HG03159 (cell line): ENCODE results near the gene CSNK1G2.

Source experiments
- ATAC-seq: cut with Tn5 transposase; IDR thresholded peaks from one replicate; pipeline ENCODE4 v1.9.1; 2021; ENCODE audit warnings: mild to moderate bottlenecking, moderate library complexity; ENCODE audit not compliant: unreplicated experiment

Gene CSNK1G2

DNA sequence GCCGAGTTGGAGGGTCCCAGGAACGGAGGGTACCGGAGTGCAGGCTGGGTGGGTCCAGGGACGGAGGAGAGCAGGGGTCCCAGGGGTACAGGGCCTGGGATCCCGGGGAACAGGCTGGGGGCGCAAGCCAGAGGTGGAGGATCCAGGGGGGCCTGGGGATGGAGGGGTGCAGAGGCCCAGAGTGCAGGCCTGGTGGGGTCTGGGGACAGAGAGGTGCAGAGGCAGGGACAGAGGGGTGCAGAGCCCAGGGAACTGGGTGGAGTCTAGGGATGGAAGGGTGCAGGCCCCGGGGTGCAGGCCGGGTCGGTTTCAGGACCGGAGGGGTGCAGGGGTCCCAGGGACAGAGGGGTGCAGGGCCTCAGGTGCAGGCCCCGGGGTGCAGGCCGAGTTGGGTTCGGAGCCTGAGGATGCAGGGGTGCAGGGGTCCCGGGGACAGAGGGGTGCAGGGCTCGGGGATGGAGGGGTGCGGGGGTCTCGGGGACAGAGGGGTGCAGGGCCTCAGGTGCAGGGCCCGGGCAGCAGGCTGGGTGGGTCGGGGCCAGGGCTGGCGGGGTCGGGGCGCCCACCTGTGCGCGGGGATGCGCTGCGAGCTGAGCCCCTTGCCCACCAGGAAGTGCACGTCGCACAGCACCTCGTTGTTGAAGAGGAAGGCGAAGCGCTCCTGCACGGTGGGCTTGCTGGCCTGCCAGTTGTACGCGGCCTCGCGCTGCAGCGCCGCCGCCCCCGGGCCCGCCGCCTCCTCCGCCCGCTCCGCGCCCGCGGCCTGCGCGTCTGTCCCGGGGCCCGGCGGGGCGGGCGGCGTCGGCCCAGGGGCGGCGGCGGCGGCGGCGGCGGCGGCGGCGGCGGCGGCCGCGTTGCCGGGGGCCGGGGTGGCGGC is 74.0 kb downstream of the CSNK1G2 start:
- ATAC-seq = no peak

DNA sequence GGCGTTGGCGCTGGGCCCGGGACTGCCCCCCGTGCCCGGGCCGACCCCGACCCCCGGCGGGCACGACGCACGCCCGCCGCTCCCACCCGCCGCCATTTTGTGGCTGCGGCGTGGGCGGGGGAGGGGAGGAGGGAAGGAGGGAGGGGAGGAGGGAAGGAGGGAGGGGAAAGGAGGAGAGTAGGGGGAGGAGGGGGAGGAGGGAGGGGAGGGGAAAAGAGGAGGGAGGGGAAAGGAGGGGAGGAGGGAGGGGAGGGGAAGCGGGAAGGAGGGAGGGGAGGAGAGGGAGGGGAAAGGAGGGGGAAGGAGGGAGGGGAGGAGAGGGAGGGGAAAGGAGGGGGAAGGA is 74.6 kb downstream of the CSNK1G2 start, which contains the start of gene BTBD2:
Gene BTBD2, minus strand, starts transcription at position 107 of the 343 bp plus-strand sequence. Its CDS starts 11 bp downstream, at position 96.
- no peak for ATAC-seq

DNA sequence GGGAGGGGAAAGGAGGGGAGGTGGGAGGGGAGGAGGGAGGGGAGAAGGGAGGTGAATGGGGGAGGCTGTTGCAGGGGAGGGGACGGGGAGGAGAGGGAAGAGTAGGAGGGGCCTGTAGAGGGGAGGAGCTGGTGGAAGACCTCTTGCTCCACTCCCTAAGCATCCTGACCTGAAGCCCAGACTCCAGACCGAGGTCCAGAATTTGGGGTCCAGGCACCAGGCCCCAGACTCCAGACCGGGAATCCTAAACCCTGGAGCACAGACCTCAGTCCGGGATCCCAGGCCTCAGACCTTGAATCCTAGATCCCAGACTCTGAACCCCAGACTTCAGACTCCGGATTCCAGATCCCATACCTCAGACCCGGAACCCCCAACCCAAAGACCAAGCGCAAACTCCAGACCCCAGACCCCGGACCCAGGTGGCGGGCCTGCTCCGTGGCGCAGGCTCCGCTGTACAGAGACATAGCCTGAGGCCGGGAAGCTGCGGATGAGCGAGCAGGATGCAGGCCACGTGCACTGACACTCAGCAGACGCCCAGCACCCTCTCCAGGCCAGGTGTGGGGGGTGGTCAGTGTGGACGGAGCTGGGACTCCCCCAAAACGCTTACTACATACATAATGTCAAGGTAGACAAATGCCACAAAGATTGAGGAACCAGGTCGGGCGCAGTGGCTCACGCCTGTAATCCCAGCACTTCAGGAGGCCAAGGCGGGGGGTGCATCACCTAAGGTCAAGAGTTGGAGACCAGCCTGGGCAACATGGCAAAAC is 75.3 kb downstream of the CSNK1G2 start:
- ATAC-seq = no peak

DNA sequence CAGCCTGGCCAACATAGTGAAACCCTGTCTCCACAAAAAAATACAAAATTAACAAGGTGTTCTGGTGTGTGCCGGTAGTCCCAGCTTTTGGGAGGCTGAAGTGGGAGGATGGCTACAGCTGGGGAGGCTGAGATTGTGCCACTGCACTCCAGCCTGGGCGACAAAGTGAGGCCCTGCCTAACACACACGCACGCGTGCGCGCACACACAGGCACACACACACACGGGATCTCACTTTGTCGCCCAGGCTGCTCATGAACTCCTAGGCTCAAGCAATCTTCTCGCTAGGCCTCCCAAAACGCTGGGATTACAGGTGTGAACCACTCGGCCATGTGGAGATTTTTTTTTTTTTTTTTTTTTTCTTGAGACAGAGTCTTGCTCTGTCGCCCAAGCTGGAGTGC is 77.8 kb downstream of the CSNK1G2 start:
- no peak for ATAC-seq

DNA sequence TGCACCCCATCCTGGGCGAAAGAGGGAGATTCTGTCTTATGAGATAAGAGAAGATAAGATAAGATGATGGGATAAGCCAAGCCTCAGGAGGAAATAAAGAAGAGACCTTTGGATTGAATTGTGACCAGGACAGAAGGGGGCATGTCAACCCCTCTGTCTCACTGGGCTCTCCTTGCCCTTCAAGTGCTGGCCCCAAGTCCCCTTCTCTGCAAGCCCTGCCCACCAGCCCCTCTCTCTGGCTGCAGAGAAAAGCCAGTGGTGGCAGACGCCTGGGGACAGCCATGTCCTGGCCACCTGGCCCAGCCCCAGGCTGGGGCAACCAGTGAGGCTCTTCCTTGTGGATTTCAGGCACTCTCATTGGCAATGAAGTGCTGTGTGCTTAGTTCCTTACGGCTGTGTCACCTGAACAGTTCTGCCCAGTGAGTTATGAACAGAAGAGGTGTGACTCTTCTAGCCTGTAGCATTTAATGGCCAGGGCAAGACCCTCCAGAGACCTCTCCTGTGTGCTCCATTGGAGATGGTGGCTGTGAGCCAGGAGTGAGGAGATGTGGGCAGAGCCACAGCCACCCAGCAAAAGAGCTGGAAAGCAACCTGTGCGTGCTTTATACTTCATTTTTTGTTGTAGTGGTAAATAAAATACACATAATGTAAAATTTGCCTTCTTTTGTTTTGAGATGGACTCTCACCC is 80.6 kb downstream of the CSNK1G2 start:
- ATAC-seq = no peak

DNA sequence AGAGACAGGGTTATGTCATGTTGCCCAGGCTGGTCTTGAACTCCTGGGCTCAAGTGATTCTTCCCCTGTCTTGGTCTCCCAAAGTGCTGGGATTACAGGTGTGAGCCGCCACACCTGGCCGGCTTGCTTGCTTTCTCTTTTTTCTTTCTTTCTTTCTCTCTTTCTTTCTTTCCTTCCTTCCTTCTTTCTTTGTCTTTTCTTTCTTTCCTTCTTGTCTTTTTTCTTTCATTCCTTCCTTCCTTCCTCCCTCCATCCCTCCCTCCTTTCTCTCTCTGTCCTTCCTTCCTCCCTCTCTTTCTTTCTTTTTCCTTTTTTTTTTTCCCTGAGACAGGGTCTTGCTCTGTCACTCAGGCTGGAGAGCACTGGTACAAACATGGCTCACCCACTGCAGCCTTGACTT is 81.3 kb downstream of the CSNK1G2 start:
- ATAC-seq = no peak

DNA sequence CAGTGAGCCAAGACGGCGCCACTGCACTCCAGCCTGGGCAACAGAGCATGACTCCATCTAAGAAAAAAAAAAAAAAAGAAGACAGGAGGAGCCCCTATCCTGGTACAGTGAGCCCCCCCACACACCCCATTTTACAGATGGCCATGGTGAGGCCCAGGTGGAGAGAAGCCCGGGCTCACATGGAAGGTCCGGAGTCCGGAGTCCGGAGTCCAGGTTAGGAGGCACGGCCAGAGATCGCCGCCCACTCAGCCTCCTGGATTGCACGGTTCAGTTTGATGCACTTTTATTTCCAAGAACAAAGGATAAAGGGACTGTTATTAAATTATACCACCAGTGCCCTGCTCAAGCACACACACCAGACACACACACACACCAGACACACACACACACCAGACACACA is 85.8 kb downstream of the CSNK1G2 start:
- no peak for ATAC-seq

DNA sequence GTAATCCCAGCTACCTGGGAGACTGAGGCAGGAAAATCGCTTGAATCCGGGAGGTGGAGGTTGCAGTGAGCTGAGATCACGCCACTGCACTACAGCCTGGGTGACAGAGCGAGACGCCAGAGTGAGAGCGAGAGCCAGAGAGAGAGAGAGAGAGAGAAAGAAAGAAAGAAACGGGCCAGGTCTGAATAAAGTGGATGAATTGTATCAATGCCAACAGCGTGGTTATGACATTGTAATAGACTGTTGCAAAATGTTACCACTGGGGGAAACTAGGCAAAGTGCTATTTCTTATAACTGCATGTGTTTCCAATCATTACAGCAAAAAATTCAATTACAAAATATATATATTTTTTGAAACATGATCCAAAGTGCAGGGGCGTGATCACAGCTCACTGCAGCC is 86.4 kb downstream of the CSNK1G2 start:
- ATAC-seq = no peak
